GM19467 (cell line): Measurements from ENCODE around the gene CELF2.

Source experiments
- ATAC-seq: cut with Tn5 transposase; IDR thresholded peaks from one replicate; pipeline ENCODE4 v1.9.1; 2021; ENCODE audit warnings: mild to moderate bottlenecking, moderate library complexity; ENCODE audit not compliant: unreplicated experiment

CELF2 gene

DNA sequence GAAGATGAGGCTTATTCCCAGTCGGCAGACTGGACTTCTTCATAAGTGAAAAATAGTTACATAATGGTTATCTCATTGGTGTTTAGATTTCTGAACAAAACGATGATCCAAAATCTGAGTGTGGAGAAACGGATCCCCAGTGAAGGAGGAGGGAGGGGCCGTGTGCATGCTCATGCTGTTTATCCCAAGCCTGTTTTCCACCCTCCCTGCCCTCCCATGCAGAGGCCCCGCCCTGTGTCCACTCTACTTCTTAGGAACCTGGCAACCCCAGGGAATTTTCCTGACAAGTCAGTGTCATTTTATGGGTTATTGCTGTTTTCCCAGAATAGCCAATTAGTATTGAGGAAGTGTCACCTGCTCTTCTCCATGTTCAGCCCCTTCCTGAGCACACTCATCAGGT lies 174.0 kb downstream of the CELF2 start:
- no peak for ATAC-seq

DNA sequence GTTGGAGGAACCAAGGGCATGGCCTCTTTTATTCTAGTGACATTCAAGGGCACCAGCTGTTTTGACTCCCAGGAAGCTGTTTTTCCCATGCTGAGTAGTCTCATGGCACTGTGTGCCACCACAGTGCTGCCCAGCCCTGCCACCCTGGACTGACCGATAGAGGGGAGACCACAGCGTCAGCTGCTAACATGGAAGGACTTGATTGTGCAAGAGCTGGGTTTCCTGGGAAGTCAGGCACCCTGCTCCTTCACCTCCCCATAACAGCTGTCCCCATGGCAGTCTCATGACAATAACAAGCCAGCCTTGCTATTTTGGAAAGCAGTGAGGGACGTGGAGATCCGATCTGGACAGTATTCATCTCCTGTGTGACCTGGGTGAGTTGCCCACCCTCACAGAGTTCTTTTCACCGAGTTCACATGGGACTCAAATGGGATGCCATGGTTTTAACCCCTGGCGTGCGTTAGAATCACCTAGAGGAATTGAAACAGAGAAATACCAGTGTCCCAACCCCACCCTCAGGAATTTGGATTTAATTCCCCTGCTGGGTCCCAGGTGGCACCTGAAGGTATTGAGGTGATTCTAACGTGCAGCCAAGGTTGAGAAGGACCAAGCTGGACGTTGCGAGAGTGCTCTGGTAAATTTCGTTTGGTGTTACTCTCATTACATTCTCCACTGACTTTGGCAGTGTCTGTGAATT lies 174.8 kb downstream of the CELF2 start:
- ATAC-seq = no peak

DNA sequence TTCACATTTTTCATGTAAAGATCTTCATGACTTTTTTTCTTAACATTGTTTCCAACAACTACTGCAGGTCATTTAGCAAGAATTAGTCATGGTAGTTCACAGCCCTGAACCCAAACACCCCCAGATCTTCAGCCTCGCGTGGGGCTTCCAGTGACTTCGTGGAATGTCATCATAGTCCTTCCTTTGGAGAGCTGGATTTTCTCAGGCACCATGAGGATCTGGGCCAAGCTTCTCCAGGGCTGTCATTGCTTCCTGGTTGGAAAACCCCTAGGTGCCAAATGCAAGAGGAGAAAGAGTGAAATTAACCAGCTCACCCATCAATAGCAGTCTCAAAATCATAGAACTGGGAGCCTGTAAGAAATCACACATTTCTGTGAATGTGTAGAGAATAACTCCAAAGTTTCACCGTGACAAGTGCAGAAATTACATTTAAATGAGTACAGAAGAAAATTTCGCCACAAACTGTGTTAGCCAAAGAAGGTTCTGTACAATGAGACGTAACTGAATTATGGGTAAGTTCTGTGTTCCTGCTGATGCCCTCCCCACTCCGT lies 175.4 kb downstream of the CELF2 start:
- no peak for ATAC-seq

DNA sequence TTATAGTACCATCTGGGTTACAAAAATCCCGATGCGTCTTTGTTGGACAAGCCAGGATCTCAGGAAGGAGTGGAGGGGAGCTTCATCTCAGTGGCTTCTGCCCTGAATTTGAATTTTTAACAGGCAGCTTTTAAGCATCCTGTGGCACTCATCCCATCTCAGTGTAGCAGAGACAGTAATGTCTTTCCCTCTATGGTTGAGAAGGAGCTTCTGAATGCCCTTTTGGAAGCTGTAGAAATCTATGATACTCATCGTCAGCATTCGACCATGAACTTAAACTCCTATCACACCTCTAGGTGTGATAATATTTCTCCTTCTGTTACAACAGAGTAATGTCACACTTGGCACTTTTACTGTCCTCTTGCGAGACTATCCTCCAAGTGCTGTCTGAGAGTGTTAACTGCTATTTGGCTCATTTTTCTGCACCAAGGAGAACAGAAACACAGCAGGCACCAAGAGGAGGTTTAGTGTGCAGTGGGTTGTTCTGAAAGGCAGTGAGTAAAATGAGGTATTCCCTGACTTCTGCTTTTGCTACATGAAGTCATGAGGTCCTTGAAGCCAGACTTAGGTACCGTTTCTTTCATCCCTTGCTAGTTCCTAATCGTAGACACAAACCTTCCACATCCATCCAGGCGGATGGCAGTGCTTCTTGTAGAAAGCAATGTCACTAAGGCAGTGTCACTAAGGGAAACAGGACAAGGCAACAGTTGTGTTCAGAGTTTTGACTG lies 177.4 kb downstream of the CELF2 start:
- ATAC-seq = no peak

DNA sequence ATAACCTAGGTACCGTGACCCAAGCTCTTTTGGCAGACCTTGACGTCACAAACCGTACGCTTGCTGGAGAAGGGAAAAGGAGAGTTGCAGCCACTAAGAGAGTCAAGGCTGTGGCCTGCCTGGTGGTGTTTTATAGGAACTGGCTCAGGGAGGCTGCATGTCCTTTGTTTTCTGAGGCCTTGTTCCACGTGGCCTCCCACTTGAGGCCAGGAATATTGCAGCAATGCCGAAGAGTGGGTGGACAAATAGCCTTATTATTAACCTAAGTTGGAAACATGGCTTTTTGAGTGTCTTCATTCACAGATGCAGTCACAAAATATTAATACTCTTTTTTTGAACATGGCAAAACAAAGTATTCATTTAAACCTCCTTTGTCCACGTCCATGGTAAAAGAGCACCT lies 178.0 kb downstream of the CELF2 start:
- ATAC-seq = no peak

DNA sequence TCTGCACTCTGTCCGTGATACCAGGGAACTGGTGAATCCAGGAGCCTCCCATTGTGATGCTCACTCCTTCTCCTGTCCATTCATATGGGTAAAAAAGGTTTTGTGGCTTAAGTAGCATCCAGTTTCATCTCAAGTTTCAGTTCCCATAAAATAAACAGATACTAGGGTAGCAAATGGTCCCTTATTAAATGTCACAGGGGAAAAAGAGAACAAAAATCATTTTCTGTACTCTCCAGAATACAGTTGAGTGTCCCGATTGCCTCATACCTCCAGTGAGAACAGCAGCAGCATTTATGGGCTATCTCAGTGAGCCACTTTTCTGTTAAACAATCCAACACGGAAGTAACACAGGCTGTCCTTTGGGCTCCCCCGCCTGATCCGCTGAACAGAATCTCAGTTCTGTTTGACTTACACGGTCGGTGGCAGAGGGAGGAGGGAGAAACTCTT lies 179.6 kb downstream of the CELF2 start:
- peak; percentile 60 for ATAC-seq

DNA sequence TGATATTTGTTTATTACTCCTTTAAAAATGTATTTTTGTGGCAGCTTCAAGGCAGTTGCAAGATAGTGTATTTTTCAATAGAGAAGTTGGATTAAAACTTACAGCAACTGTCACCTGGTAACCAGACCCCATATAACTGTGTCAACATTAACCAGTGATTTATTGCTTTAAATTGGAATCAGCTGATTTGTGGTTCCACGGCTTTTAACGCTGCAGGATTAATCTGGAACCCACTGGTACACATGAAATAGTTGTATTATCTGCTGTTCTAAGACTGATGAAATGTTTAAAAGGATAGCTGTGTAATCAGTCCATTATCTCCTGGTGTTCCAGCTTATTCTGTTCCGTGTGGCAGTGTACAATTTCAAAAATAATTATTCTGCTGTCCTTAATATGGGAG lies 180.2 kb downstream of the CELF2 start:
- ATAC-seq = no peak

DNA sequence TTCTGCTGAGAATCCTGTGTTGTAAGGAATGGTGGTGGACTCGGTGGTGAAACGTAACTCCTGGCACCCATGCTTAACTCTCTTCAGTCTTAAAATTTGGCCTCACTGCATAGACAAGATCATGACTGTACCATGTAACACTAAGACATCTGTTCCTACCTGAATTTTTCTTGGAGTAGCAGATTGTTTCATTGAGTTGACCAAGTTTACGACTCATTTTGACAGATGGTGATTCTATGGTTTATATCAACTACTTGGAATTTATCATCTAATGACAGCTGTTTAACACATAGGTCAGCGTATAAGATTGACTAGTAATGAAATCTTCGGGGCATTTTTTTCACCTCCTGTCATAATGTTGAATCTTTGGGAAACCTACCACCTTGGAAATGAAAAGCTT lies 184.2 kb downstream of the CELF2 start:
- ATAC-seq = no peak

DNA sequence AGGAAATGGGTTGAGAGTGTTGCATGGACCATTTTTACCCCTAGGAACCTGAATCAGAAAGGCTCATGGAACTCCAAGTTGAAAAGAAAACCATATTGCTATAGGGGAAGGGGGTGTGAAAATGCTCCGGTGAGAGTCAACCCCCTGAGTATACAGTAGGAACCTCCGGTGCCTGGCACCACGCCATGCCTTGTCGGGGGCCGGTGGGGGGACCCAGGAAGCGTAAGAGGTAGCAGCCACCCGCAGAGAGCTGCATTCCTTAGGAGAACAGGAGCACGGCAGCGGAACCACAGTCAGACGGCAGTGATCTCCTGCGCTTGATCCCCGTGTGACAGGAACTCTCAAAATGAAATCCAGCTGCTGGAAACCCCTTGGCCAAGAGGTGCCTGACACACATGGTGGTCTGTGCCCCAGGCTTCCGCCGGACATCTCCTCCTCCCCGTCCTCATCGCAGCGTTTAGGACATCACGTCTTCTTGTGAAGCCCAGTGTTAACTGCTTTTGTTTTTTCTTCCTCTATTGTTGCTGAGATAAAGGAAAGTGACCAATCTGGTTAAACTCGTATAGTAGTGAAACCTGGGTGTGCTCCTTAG lies 186.8 kb downstream of the CELF2 start:
- no peak for ATAC-seq

DNA sequence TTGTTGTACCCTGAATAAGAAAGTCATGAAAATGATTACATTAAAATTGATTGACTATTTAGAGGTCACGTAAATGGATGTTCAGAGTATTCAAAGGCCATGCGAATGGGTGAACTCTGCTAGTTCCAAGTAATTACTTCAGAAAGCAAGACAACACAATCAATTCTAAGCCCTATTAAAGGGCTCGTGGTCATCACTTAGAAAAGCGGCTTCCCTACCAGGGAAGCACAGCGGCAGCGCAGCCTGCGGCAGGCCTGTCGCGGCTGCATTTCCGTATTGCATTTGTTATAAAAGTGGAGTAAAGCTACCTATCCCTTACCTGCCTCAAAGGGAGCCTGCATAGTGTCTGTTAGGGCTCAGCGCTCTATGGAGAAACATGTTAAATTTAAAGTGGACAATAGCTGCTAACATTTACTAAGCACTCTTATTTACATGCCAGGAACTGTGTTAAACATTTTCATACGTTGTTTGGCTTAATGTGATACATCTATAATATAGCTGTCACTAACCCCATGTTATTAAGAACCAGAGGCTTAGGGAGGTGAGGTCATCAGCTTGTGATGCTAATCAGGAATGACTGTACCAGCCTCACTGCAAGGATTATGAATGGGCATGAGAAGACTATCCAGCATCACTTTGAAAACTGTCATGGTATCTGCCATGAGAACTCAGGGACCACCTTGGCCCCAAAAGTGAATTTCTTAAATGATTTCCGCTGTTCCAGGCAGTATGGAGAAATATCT lies 187.5 kb downstream of the CELF2 start:
- no peak for ATAC-seq

DNA sequence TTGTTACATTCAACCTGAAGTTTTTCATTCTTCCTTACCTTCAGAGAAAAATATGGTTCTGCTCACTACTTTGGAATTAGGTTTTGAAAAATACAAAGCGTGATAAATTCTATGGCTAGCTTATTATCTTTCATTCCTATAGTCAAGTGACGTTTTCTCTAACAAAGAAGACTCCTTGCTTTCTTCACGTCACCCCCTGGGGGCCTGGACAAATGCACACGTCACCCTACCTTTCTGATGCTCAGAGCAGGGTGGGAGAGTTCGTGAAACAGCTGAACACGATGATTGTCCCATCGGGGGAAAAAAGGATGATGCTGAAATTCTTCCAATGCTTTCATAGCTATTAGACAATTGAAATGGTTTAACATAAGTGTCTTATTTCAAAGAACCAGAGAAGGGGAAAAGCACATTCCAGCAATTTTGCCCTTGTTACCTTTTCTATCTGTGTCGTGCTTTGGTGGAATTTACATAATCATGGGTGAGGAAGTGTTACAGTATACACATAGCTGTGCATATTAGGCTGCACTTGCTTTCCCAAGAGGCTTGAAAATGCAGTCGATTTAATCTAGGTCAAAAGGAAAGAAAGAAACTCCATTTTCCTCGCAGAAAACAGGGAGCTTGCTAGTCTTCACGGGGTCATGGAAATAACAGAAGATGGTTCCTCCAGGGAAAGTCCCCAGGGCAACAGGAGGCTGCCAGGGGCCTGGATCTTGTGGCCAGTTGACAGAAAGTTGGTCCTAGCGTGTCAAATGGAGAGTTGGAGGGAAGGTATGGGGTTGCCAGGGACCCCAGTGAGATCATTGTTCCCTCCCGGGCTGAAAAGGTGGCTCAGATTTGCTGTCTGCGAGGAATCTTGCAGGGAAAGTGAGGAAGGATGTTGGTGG lies 189.2 kb downstream of the CELF2 start:
- ATAC-seq = no peak

DNA sequence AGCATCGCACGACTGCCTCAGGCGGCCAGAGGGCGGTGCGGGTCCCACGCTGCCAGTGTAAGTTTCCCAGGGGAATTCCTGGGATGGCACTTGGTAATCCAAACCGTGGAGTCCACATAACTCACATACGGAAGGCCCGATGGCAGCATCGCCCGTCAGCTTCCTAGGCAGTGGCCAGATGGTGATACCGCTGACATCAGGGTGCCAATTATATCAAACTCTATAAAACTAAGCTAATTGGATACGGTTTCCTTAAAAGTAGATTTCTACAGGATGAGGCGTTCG lies 189.8 kb downstream of the CELF2 start:
- ATAC-seq = no peak

DNA sequence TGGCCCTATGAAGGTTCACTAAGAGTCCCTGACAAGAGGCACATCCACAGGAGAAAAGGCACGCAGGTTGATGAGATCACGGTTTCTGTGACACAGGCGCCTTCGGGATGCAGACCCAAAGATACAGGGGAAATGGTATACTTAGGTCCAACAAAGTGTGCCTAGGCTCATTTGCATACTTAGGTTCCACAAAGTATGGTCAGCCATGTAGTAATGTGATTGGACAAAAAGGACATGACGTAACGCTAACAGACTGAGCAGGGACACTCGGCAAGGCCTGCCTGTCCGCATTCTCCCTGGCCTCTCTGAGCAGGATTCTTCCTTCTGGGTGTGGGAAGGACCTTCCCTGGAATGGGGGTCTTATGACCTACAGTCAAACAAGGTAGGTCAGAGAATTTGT lies 190.6 kb downstream of the CELF2 start:
- ATAC-seq = no peak

DNA sequence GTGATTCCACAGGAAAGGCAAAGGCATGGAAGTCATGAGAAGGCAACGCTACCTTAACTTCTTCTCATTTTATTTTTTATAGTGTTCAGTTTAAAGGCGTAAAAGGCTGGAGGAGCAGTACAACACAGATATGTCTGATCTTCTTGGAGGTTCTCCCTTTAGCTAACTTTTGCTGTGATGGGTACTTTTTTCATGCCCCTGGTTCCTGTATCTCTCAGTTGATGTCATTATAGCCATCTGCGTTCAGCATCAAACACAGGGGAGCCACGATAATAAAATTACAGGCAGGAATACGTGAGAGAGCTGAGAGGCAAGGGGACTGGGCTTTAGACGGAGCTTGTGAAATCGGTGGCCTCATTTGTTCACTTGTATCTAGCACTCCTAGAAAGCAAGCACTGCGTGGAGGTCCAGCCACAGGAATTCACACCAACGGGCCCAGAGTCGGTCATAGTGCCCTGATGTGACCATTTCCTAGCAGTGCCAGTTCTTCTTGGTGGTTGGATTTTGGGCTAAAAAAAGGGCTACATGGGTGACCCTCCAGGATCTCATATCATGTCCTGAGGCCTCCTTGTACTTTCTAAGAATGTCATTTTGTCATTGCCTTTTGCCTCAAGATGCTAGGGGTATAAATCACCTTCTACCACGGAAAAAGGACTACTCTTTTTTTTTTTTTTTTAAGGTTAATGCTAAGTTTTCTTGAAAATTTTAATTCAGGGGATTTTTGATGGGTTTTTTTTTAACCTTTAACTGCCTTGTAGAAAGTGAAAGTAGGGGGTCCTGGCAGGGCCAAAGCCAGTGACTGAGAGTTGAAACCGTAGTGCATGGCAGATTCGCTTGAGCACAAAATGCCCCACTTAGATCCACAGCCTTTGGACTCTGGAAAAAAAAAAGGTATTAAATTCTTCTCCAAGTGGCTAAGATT lies 191.5 kb downstream of the CELF2 start:
- peak; percentile 46 for ATAC-seq

DNA sequence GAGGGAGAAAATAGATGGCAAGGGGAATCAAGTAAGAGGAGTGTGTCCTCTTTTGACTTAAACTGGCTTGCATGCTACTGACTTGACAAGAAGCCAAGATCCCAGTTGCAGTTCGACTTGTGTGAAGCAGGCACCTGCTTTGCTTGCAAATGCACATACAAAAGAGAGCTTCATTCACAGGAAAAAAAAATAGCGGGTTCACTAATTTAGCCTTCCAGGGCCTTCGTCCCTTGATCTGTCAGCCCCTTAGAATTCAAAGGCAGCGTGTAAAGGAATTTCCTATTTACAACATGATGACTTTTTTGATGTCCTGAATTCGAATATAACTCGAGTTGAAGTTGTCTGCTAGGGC lies 192.1 kb downstream of the CELF2 start:
- peak; percentile 38 for ATAC-seq

DNA sequence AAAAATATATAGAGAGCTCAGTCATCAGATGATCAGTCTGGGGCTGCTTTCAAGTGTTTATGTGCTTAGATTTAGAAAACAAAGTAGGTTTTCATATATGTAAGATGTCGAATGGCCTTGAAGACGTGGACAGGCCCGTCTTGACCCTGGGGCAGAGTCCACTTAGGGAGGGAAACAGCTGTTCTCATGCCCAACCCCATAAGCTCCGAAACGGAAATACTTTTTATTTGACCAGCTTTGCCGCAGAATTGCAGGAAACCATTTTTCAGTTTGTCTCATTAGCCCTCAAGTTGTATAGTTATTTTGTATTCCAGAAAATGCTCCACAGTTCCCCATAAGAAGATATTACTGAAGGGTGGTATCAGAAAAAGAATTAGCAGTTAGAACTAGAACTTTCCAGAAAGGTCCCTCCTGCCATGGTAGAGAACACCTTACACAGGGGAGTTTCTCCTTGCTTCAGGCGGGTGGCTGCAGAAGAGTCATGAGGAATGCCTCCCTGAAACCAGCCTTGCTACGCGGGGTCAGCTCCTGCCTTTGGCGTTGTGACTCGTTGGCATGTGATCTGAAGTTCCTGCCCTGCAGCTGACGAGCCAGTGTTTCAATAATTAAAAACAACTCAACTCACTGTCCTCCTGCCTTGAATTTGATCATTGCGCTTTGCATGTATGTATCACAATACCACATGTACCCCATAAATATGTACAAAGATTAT lies 192.7 kb downstream of the CELF2 start:
- peak; percentile 31 for ATAC-seq

DNA sequence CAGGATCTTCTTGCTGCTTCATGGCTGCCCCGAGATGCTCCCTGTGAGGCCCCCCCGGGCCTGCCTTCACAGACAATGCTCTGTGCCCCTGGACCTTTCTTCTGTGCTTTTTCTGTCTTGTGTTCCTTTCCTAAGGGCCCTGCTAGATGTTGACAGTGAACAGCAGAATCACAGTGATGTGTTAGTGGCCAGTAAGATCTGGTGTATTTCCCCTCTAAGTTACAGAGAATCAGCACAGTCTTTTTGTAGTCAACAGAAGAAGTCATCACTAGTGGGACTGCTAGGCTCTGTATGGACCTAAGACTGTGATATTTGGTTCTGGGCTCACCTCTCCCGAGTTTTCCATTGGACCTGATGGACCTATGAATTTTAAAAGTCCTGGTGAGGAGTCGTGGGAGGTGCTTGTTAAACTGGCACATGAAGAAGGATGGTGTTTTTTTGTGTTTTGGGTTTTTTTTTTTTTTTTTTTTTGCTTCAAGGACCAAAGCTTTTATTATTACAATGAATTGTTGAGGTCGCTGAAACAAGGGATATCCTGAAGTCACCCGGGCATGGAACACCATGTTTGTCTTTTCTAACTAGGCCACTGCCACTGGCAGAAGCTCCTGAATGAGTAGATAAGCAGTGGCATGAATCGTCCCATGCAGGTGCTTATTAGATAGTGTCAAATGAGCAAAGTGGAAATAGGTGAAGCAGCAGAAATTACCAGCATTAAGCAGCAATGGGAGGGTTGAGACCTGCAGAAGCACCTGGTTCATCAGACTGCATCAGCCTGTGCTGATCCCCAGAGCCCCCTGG lies 194.8 kb downstream of the CELF2 start:
- ATAC-seq = no peak

DNA sequence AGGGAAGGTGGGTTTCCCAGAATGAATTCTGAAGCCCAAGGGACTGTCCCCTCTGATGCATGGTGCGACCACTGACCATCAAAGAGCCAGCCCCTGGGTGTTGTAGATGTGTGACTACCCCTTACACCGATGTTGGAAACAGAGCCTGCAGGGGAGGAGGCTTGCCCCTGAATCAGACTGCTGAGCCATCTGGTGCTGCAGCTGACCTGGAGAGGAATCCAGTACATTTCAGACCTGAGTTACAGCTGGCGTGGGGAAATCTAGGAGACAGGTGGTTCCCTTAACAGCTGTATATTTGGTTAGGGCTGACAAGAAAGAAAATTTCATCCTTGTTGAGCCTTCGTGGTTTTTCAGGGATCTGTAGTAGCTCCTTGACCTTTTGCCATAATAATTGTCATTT lies 195.5 kb downstream of the CELF2 start:
- no peak for ATAC-seq
